SU-DHL-6 (cell line): ENCODE measurements around the gene MT1E.

Experiments used
- H2AFZ ChIP-seq: fragments of 200-600 bp; sonication (generic); 2 replicates; pipeline ENCODE4 v1.6.1; 2014; ENCODE audit warnings: low read depth, mild to moderate bottlenecking, moderate library complexity, mixed read lengths, antibody characterized with exemption, low read length; ENCODE audit not compliant: severe bottlenecking
- H3F3A ChIP-seq: fragments of 200-600 bp; shearing (Covaris generic); 2 replicates; pipeline ENCODE4 v1.6.0; 2016; ENCODE audit warnings: antibody characterized with exemption, mild to moderate bottlenecking; ENCODE audit not compliant: insufficient read depth
- H3K27ac ChIP-seq: fragments of 200-600 bp; sonication (generic); 2 replicates; pipeline ENCODE4 v1.5.1; 2016; ENCODE audit warnings: low read depth, mild to moderate bottlenecking, low read length, moderate library complexity, mixed read lengths
- H3K27me3 ChIP-seq: fragments of 200-600 bp; sonication (generic), shearing (Covaris generic); 2 replicates; pipeline ENCODE4 v1.6.0; 2014; ENCODE audit warnings: mild to moderate bottlenecking, low read length
- H3K36me3 ChIP-seq: fragments of 200-600 bp; sonication (generic); 2 replicates; pipeline ENCODE4 v1.6.1; 2014; ENCODE audit warnings: mild to moderate bottlenecking, low read length, mixed read lengths
- H3K4me2 ChIP-seq: fragments of 300-600, 200-600 bp; shearing (Covaris generic), sonication (generic); 2 replicates; pipeline ENCODE4 v1.6.0; 2014; ENCODE audit warnings: low read length, low read depth, mild to moderate bottlenecking; ENCODE audit not compliant: poor library complexity, severe bottlenecking
- H3K4me3 ChIP-seq: fragments of 200-600 bp; sonication (generic); 2 replicates; pipeline ENCODE4 v1.5.1; 2014; ENCODE audit warnings: antibody characterized with exemption, low read length, mild to moderate bottlenecking, mixed read lengths; ENCODE audit not compliant: insufficient read depth, poor library complexity, severe bottlenecking
- H3K79me2 ChIP-seq: fragments of 200-600 bp; sonication (generic); 2 replicates; pipeline ENCODE4 v1.6.1; 2014; ENCODE audit warnings: mild to moderate bottlenecking, low read length, moderate library complexity; ENCODE audit not compliant: insufficient read depth
- H3K9ac ChIP-seq: fragments of 200-600 bp; sonication (generic); 2 replicates; pipeline ENCODE4 v1.7.0; 2014; ENCODE audit warnings: mild to moderate bottlenecking, low read length
- H3K9me2 ChIP-seq: fragments of 200-600 bp; sonication (generic); replicated peaks from 2 replicates; pipeline ENCODE4 v1.6.1; 2014; ENCODE audit warnings: low read length; ENCODE audit not compliant: insufficient read depth
- H3K9me3 ChIP-seq: fragments of 200-600 bp; sonication (generic); 2 replicates; pipeline ENCODE4 v1.6.1; 2014; ENCODE audit warnings: low read length, mixed read lengths; ENCODE audit not compliant: insufficient read depth
- H4K20me1 ChIP-seq: fragments of 200-600 bp; sonication (generic); 2 replicates; pipeline ENCODE4 v1.6.1; 2014; ENCODE audit warnings: low read depth, mild to moderate bottlenecking, antibody characterized with exemption, low read length, moderate library complexity, mixed read lengths
- EZH2phosphoT487 ChIP-seq: fragments of 200-600 bp; sonication (generic), shearing (Covaris generic); conservative IDR thresholded peaks from 2 replicates; pipeline ENCODE4 v1.6.1; 2018; ENCODE audit warnings: mild to moderate bottlenecking, antibody characterized with exemption, low read length, moderate library complexity, mixed read lengths
- TF ChIP-seq, protein P1 (sequence below): fragments of 200-600 bp; sonication (generic); IDR thresholded peaks from one replicate; pipeline ENCODE4 v1.5.1; 2017; ENCODE audit warnings: antibody characterized with exemption, mild to moderate bottlenecking, low read length, moderate library complexity; ENCODE audit not compliant: insufficient read depth, poor library complexity, severe bottlenecking

The MT1E gene

DNA sequence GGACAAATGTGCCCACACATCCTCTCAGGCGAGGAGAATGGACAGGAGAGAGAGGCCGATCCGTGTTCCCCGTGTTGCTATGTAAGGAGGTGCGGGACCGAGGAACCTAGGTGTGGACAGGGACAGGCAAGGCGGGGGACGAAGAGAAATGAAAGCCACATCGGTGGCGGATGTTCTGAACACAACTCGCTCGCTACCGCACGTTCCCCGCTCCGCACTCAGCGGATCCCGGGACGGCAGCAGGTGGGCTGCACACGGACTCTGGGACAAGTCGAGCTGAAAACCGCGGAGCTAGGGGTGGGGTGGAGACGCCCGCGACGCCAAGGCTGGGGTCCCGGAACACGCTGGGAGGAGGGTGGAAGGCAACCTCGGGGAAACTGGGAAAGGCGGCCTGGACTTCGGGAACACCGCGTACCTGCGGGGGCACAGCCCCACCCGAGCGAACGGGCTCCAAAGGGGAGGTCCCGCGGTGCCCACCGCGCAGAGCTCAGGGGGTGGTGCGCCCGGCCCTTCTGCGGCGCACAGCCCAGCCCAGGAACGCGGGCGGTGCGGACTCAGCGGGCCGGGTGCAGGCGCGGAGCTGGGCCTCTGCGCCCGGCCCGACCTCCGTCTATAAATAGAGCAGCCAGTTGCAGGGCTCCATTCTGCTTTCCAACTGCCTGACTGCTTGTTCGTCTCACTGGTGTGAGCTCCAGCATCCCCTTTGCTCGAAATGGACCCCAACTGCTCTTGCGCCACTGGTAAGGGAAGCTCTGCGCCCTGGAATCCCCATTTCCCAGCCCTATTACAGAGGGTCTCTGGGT is at the start of gene MT1E:
Gene MT1E (plus strand): TSS at position 642 of the 803 bp plus-strand sequence. CDS start 71 bp downstream, at position 713.
- Histone ChIP-seq H3K9ac (no peak within 1 kb of the TSS), H3K4me3 (no peak within 1 kb of the TSS), H3K27ac (no peak within 1 kb of the TSS), H4K20me1 (no peaks in the 10 kb centered on the region), H2AFZ (no peak within 1 kb of the TSS), H3K36me3 (no peaks in the 10 kb centered on the region), H3K27me3 (no peaks in the 10 kb centered on the region), H3K9me2 (no peaks in the 10 kb centered on the region), H3K4me2 (no peak within 1 kb of the TSS), H3F3A (no peaks in the 10 kb centered on the region), H3K9me3 (no peaks in the 10 kb centered on the region), H3K79me2 (no peaks in the 10 kb centered on the region)
- TF ChIP-seq, protein P1, sequence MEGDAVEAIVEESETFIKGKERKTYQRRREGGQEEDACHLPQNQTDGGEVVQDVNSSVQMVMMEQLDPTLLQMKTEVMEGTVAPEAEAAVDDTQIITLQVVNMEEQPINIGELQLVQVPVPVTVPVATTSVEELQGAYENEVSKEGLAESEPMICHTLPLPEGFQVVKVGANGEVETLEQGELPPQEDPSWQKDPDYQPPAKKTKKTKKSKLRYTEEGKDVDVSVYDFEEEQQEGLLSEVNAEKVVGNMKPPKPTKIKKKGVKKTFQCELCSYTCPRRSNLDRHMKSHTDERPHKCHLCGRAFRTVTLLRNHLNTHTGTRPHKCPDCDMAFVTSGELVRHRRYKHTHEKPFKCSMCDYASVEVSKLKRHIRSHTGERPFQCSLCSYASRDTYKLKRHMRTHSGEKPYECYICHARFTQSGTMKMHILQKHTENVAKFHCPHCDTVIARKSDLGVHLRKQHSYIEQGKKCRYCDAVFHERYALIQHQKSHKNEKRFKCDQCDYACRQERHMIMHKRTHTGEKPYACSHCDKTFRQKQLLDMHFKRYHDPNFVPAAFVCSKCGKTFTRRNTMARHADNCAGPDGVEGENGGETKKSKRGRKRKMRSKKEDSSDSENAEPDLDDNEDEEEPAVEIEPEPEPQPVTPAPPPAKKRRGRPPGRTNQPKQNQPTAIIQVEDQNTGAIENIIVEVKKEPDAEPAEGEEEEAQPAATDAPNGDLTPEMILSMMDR: no peak
- TF ChIP-seq EZH2phosphoT487: no peak

DNA sequence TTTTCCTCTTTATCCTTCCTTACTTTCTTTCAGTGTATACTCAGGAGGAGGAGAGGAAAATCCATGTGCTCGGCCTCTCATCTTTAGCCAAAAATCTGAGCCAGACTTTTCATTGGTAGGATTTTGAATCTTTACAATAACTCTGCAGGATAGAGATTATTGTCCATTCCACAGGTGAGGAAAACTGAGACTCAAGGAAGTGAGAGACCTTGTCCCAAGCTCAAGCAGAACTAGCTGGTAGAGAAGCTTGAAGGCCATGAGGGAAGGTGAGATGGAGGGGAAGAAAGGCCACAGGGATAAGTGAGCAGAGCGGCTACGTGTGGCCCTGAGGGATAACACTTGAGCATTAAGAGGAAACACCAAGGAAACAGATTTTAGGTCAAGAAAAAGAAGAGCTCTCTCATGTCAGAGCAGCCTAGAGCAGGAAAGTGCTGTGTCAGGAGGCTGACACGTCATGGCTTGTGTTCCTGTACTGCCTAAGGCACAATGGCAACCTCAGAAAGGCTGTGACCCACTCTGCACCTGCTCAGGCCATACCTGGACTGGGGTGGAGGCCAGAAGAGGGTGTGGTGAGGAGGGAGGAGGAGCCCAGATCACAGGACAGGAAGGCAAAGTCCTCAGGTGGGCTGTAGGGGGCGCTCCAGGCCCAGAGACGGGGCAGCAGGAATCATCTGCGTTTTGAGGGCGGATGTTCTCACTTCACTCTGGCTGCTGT is 48.8 kb upstream of the MT1E start:
- Histone ChIP-seq H3K27me3 (no peaks in the 10 kb centered on the region), H3K4me2 (no peak overlapping the region), H3K27ac (no peak overlapping the region), H3K9me2 (no peaks in the 10 kb centered on the region), H3K9me3 (no peaks in the 10 kb centered on the region), H4K20me1 (no peaks in the 10 kb centered on the region), H3K36me3 (no peaks in the 10 kb centered on the region), H3K9ac (no peak overlapping the region), H2AFZ (peak overlapping the region; percentile 16), H3F3A (no peaks in the 10 kb centered on the region), H3K4me3 (no peak overlapping the region), H3K79me2 (no peaks in the 10 kb centered on the region)
- TF ChIP-seq EZH2phosphoT487: no peak
- TF ChIP-seq, protein P1: peak; percentile 72

DNA sequence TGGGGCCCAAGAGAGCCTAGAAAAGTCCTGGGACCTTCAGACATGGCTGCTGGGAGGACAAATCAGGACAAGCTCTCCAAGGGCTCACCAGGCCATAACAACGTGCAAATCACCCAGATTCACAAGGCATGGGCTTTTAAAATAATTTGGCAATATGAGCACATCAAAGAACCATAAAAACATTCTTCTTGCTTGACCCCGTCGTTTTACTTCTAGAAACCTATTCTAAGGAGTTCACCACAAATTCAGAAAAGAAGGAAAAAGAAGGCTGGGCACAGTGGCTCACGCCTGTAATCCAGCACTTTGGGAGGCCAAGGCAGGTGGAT is 48.3 kb upstream of the MT1E start:
- H3K27me3 ChIP-seq: no peaks in the 10 kb centered on the region
- no peak overlapping the region for H3K27ac ChIP-seq
- H3K36me3 ChIP-seq: no peaks in the 10 kb centered on the region
- H3K4me2 ChIP-seq: no peak overlapping the region
- no peaks in the 10 kb centered on the region for H3K9me2 ChIP-seq
- H3K79me2 ChIP-seq: no peaks in the 10 kb centered on the region
- no peaks in the 10 kb centered on the region for H3K9me3 ChIP-seq
- no peak for TF ChIP-seq EZH2phosphoT487
- H3F3A ChIP-seq: no peaks in the 10 kb centered on the region
- no peaks in the 10 kb centered on the region for H4K20me1 ChIP-seq
- H3K4me3 ChIP-seq: no peak overlapping the region
- H2AFZ ChIP-seq: peak overlapping the region; percentile 16
- H3K9ac ChIP-seq: no peak overlapping the region
